Measurements from ENCODE around the gene GKN1. TPM values are rescaled to one million over a fixed set of nuclear protein-coding genes. Genes with fewer than 3 reads are reported as not detected.

GKN1 gene
- total RNA-seq, 4 donors from 2014 or later: not detected

DNA sequence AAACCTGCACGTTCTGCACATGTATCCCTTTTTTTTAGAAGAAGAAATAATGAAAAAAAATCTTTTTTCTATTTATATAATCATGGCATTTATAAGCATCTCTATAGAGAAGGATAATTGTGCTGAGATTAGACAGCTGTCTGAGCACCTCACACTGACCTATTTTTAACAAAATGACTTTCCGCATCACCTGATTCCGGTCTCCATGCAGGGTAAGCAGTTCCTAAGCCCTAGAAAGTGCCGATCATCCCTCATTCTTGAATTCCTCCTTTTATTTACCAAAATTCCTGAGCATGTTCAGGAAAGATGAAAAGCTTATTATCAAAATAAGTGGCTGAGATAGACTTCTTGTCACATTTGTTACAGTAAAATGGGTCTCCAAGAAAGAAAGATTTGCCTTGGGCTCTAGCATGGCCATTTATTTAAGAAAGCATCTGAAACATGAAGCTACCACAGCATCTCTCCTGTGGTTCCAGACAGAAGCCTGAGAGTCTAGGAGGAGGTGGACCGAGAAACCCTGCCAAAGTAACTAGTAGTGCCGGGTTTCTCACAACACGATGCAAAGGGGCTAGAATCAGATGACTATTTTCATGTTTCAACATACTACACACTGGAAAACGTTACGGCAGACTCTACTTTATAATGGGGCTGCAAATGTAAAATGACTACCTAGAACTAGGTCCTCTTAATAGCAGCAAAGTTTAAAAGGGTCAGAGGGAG lies 670 bp downstream of the GKN1 start:
- no peak for TF ChIP-seq CTCF (IDR thresholded peaks at IDR 0.05; ENCODE audit: low read depth)

GRCh38 chr2:68975844-68976243 lies 1.4 kb downstream of the GKN1 start:
- TF ChIP-seq CTCF (IDR thresholded peaks at IDR 0.05; ENCODE audit: low read depth): no peak

- TF ChIP-seq CTCF (IDR thresholded peaks at IDR 0.05; ENCODE audit: low read depth): no peak
Observed at GRCh38 chr2:68977453-68977852, 3.0 kb downstream of the GKN1 start.

DNA sequence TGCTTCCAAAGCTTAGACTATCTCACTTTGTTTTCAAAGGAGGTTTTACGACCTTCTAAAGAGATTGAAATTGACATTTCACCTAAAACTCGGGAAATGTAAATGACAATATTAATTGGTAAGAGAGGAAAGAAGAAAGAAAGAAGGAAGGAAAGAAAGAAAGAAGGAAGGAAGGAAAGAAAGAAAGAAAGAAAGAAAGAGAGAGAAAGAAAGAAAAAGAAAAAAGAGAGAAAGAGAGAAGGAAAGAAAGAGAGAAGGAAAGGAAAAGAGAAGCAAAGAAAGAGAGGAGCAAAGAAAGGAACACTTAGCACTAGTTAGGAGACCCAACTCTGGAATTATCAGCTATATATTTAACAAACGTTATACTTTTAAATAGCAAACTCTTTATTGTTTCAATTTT lies 3.7 kb downstream of the GKN1 start:
- TF ChIP-seq CTCF (IDR thresholded peaks at IDR 0.05; ENCODE audit: low read depth): no peak

DNA sequence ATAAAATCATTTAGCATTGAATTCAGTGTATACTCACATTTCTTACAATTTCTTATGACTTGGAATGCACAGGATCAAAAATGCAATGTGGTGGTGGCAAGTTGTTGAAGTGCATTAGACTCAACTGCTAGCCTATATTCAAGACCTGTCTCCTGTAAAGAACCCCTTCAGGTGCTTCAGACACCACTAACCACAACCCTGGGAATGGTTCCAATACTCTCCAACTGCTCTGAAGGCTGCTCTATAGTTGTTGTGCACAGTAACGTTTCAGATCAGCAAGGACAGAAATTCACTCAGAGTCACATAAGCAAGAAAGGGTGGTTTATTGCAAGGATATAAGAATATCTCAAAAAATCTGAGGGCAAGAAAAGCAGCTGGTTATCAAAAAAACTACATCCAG lies 6.5 kb downstream of the GKN1 start:
- TF ChIP-seq CTCF (IDR thresholded peaks at IDR 0.05; ENCODE audit: low read depth): no peak

GRCh38 chr2:68987021-68987503 lies 12.6 kb downstream of the GKN1 start:
- TF ChIP-seq CTCF (IDR thresholded peaks at IDR 0.05; ENCODE audit: low read depth): no peak

DNA sequence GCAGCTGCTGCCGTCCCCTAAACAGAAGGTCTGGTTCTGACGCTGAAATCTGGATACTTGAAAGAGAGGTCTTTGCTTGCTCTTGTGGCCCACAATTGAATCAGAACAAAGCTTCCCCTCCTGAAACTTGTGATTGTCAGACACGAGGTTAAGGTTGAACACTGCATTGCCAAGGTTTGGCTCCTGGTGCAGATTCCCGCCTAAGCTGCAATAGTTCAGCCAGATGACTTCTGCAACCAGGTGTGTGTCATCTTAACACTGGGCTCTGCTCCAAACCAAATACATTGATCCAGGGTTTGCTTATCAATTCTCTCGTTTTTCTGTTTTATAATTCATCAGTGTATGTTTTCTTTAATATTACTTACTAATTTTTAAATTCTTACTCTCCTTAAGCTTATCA lies 14.6 kb downstream of the GKN1 start:
- no peak for TF ChIP-seq CTCF (IDR thresholded peaks at IDR 0.05; ENCODE audit: low read depth)

Data from subcutaneous adipose tissue (tissue), 4 donors.